HCT116 (cell line): Measurements from ENCODE around the gene SLC8A1.

ENCODE experiments used
- CBX3 ChIP-seq: IDR thresholded peaks from 2 replicates; pipeline ENCODE4 v1.6.1; 2012; ENCODE audit warnings: low read depth
- CTCF ChIP-seq, 3 experiments: fragments of 200-600 bp in 1 of 3; sonication (generic) in 1 of 3; IDR thresholded peaks in 2 of 3; conservative IDR thresholded peaks in 1 of 3; 2 replicates each; pipeline ENCODE4 v1.5.1; 2012 to 2017; ENCODE audit warnings: low read depth in 2 of 3, low read length in 2 of 3, antibody characterized with exemption in 1 of 3, borderline replicate concordance in 1 of 3, control low read depth in 1 of 3, mild to moderate bottlenecking in 1 of 3, mixed read lengths in 1 of 3, mixed run types in 1 of 3, moderate library complexity in 1 of 3; ENCODE audit not compliant: insufficient read depth in 1 of 3
- EGR1 ChIP-seq: IDR thresholded peaks from 2 replicates; pipeline ENCODE4 v1.6.1; 2012; ENCODE audit warnings: low read depth
- EZH2 ChIP-seq: fragments of 200-600 bp; sonication (generic); IDR thresholded peaks from 2 replicates; pipeline ENCODE4 v1.6.1; 2017; ENCODE audit warnings: antibody characterized with exemption, mixed run types
- POLR2A ChIP-seq: IDR thresholded peaks from 2 replicates; pipeline ENCODE4 v1.7.0; 2011; ENCODE audit warnings: borderline replicate concordance; ENCODE audit not compliant: insufficient read depth, insufficient read length; ENCODE audit errors: extremely low read depth
- POLR2AphosphoS5 ChIP-seq: IDR thresholded peaks from 2 replicates; pipeline ENCODE4 v1.6.1; 2011; ENCODE audit warnings: mild to moderate bottlenecking, low read depth, low read length, moderate library complexity
- SIN3A ChIP-seq: IDR thresholded peaks from 2 replicates; pipeline ENCODE4 v1.6.1; 2012; ENCODE audit warnings: low read depth
- YY1 ChIP-seq: IDR thresholded peaks from 2 replicates; pipeline ENCODE4 v1.6.1; 2011; ENCODE audit warnings: low read length, low read depth, moderate library complexity, mild to moderate bottlenecking; ENCODE audit not compliant: insufficient replicate concordance; ENCODE audit errors: extremely low read depth

DNA sequence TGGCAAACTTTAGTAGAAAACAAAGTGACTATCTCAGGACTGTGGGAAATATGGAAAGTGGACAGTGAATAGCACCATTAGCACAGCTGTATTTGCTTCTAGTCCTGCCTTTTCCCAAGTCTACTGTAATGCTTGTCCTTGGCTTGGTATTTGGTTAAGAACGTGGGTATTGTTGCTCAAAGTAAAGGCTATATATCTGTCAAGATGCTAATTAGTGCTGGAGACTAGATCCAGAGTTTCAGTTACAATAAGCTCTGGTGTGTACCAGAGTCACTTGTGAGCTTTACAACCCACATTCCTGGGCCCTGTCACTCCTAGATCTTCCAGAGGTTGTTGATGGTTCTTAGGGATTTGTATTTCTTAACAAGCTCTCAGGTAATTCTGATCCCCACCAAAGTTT lies 313.6 kb downstream of the SLC8A1 start:
- TF ChIP-seq CTCF (IDR thresholded peaks at IDR 0.05 in 2 of 3, conservative IDR thresholded peaks at IDR 0.05 in 1 of 3; ENCODE audit: borderline replicate concordance in 1 of 3, insufficient read depth in 1 of 3, low read depth in 2 of 3, low read length in 2 of 3): no peak
- no peak for TF ChIP-seq POLR2AphosphoS5
- no peak for TF ChIP-seq POLR2A
- TF ChIP-seq EGR1: no peak
- no peak for TF ChIP-seq EZH2
- TF ChIP-seq YY1: no peak
- no peak for TF ChIP-seq SIN3A
- no peak for TF ChIP-seq CBX3
